Common myeloid progenitor, CD34-positive (primary cell): ENCODE data around the gene RRAS.
"Not testable (repeated sequence)": the region's sequence is repeated elsewhere in the genome, so short reads cannot be mapped to it uniquely, and the experiment has no call there.

Experiments used
- CTCF ChIA-PET: fragments of 350-600 bp; sonication (Branson Sonifier 250); formaldehyde crosslinking; loops from one replicate; lab custom pipeline; 2021; ENCODE audit warnings: antibody characterized with exemption; lab: Charles Lee
- POLR2A ChIA-PET: fragments of 350-600 bp; sonication (Branson Sonifier 250); formaldehyde crosslinking; loops from one replicate; lab custom pipeline; 2021; ENCODE audit warnings: antibody characterized with exemption; lab: Charles Lee
- DNase-seq, 3 donors: peaks; one replicate each; pipeline versions ENCODE4 v3.0.0 to v3.0.0-alpha.2; 2013
- H3K27ac ChIP-seq, 2 experiments: 1 replicate in 1 of 2; 2 replicates in 1 of 2; pipeline ENCODE4 v1.7.0; 2013; ENCODE audit warnings: inconsistent platforms in 2 of 2, low read length in 2 of 2, mild to moderate bottlenecking in 2 of 2, low read depth in 1 of 2, moderate library complexity in 1 of 2; ENCODE audit not compliant: severe bottlenecking in 2 of 2, insufficient read depth in 1 of 2, poor library complexity in 1 of 2
- H3K27me3 ChIP-seq, 5 experiments: replicated peaks in 2 of 5; 1 replicate in 3 of 5; 2 replicates in 2 of 5; pipeline versions ENCODE4 v1.6.1 to v1.7.0; 2013; ENCODE audit warnings: low read length in 4 of 5, mild to moderate bottlenecking in 2 of 5, moderate library complexity in 2 of 5, inconsistent platforms in 1 of 5; ENCODE audit not compliant: insufficient read depth in 5 of 5, control insufficient read depth in 4 of 5
- H3K36me3 ChIP-seq, 4 experiments: 1 replicate in 2 of 4; 2 replicates in 2 of 4; pipeline versions ENCODE4 v1.6.1 to v1.7.0; 2013; ENCODE audit warnings: low read length in 3 of 4, control low read depth in 1 of 4, mild to moderate bottlenecking in 1 of 4; ENCODE audit not compliant: control insufficient read depth in 4 of 4, insufficient read depth in 4 of 4
- H3K4me1 ChIP-seq, 4 experiments: 1 replicate in 3 of 4; 2 replicates in 1 of 4; pipeline versions ENCODE4 v1.6.1 to v1.7.1; 2013; ENCODE audit warnings: low read length in 3 of 4, mild to moderate bottlenecking in 3 of 4, control low read depth in 1 of 4, inconsistent platforms in 1 of 4, moderate library complexity in 1 of 4; ENCODE audit not compliant: control insufficient read depth in 4 of 4, insufficient read depth in 4 of 4; ENCODE audit errors: control extremely low read depth in 1 of 4
- H3K4me3 ChIP-seq, 7 experiments: 1 replicate in 4 of 7; 2 replicates in 3 of 7; pipeline versions ENCODE4 v1.5.1 to v1.7.0; 2013; ENCODE audit warnings: mild to moderate bottlenecking in 7 of 7, low read length in 6 of 7, moderate library complexity in 6 of 7, inconsistent platforms in 2 of 7, low read depth in 2 of 7, control low read depth in 1 of 7; ENCODE audit not compliant: insufficient read depth in 4 of 7, control insufficient read depth in 1 of 7; ENCODE audit errors: extremely low read depth in 1 of 7
- H3K9me3 ChIP-seq, 5 experiments: 1 replicate in 4 of 5; 2 replicates in 1 of 5; pipeline versions ENCODE4 v1.6.1 to v1.7.1; 2013; ENCODE audit warnings: low read length in 4 of 5, mild to moderate bottlenecking in 2 of 5, inconsistent platforms in 1 of 5, low read depth in 1 of 5, moderate library complexity in 1 of 5; ENCODE audit not compliant: control insufficient read depth in 4 of 5, insufficient read depth in 2 of 5; ENCODE audit errors: control extremely low read depth in 1 of 5
- WGBS: methylation state at CpG from one replicate; pipeline ENCODE4 v1.1.5; 2013; ENCODE audit not compliant: insufficient coverage; 5-methylcytosine and 5-hydroxymethylcytosine counted together

Gene RRAS

DNA sequence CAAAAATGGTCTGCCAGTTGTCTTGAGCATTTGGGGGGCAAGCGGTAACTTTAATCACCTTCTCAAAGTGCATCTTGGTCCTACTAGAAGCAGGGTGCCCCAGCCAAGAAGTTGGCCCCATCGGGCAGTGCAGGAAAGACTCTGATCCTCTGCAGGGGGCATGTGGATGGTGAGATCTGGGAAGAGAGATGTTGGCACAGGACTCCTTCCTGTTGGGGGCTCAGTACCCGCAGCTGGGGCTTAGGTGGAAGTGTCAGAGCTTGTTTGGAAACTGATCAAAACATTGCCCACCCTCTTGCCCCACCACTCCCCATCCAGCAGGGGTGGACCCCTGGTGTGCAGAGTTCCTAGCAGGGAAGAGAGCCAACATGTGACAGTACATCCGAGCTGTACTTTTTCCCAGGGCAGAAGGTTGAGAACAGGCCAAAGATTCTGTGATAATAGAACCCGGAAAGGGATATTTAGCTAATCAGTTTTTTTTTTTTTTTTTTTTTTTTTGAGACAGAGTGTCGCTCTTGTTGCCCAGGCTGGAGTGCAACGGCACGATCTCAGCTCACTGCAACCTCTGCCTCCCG is 8.8 kb downstream of the RRAS start:
- DNase-seq, result no peak
- CTCF ChIA-PET, result interaction anchor here (0.6 to 1.2 kb wide), 2 partner anchors 178 to 298 kb away, joined by 3 read pairs; no protein-coding TSS in a partner anchor
- Histone ChIP-seq H3K27me3 (no peaks in the 10 kb centered on the region), H3K4me3 (no peak overlapping the region), H3K9me3 (no peaks in the 10 kb centered on the region), H3K4me1 (peaks cover 0 to 4% (median 0%) of the 10 kb centered on the region in 4 experiments), H3K27ac (no peak overlapping the region), H3K36me3 (peaks cover 0 to 28% (median 11%) of the 10 kb centered on the region in 4 experiments)
- 81% methylated on average over 6 of the region's 9 CpGs for WGBS
- POLR2A ChIA-PET, result interaction anchor here (0.6 kb wide), 1 partner anchor 134 kb away, joined by 3 read pairs; no protein-coding TSS in a partner anchor

DNA sequence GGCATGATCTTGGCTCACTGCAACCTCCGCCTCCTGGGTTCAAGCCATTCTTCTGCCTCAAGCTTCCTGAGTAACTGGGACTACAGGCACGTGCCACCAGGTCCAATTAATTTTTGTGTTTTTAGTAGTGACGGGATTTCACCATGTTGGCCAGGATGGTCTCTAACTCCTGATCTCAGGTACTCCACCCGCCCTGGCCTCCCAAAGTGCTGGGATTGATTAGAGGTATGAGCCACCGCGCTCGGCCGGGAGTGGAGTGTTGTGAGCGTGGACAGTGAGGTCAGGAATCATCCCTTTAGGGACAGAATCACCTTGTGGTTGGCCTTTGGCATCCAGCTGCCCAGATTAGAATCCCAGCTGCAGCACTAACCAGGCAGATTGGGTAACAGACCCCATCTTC is 10.3 kb downstream of the RRAS start:
- POLR2A ChIA-PET, result no interaction called here
- DNase-seq, result no peak
- CTCF ChIA-PET, result no interaction called here
- WGBS, result 98% methylated on average over 8 of the region's 9 CpGs
- Histone ChIP-seq H3K4me3 (no peak overlapping the region), H3K27me3 (no peaks in the 10 kb centered on the region), H3K36me3 (peaks cover 0 to 36% (median 17%) of the 10 kb centered on the region in 4 experiments), H3K4me1 (peaks cover 0 to 4% (median 0%) of the 10 kb centered on the region in 4 experiments), H3K9me3 (no peaks in the 10 kb centered on the region), H3K27ac (no peak overlapping the region)

DNA sequence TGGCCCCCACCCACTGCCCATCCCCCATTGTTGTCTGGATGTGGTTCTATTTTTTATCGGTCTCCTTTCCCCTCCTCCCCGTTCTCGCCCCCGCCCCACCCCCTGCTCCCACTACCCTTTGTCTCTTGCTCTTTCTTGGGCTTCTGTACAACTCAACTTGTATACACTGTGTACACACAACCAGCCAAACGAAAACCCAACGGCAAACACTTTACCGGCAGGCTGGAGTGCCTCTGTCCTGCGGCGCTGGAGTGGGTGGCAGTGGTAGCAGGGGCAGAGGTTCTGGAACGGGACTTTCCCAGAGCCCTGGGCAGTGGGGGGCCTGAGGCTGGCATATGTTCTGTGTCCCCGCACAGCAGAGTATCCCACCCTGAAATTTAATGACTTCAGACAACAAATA is 13.7 kb downstream of the RRAS start:
- no peak overlapping the region for H3K4me3 ChIP-seq
- ChIA-PET POLR2A (no interaction called here), CTCF (no interaction called here)
- 99% methylated on average over 6 of the region's 11 CpGs for WGBS
- H3K27me3 ChIP-seq, result no peaks in the 10 kb centered on the region
- peaks cover 0 to 4% (median 0%) of the 10 kb centered on the region in 4 experiments for H3K4me1 ChIP-seq
- H3K9me3 ChIP-seq, result no peaks in the 10 kb centered on the region
- DNase-seq, result no peak
- peaks cover 0 to 55% (median 28%) of the 10 kb centered on the region in 4 experiments for H3K36me3 ChIP-seq
- H3K27ac ChIP-seq, result peak overlapping the region in 1 of 2 experiments; percentile 43

DNA sequence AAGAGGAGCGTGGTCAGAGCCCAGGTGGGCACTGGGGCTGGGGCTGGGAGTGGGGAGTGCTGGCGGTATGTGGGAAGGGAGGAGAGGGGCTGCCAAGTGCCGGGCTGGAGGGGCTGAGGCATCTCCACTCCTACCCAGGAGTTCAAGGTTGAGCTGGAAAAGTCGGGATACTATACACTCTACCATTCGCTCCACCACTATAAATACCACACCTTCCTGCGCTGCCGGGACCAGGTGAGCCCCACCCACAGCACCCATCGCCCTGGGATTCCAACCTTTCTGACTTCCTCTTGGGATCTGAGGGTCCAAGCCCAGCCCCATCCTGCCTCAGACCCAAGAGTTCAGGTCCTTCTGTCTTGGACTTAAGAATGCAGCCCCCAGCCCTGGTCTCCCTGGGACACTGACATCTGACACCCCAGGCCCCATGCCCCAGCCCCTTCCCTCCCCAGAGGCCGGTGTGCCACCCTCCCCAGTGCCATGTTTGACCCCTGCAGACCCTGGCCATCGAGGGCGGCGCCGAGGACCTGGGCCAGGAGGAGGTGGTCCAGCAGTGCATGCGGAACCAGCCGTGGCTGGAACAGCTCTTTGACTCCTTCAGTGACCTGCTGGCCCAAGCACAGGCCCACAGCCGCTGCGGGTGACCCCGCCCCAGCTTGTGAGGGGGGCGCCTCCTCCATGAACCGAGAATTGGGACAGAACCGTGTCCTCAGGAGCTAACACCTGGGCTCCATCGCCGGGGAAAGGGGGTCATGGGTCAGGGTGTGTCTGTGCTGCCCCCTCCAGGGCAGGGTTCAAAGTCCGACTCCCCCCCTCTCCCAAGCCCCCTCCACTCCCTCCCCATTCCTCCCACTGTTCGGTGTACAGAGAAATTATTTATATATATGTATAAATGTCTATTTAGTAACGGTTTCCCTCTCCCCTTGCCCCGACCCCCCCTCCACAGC is 14.7 kb downstream of the RRAS start:
- POLR2A ChIA-PET, result no interaction called here
- Histone ChIP-seq H3K4me1 (no peaks in the 10 kb centered on the region), H3K4me3 (no peak overlapping the region), H3K27me3 (no peaks in the 10 kb centered on the region), H3K9me3 (no peaks in the 10 kb centered on the region), H3K27ac (no peak overlapping the region), H3K36me3 (peaks cover 0 to 60% (median 29%) of the 10 kb centered on the region in 4 experiments)
- DNase-seq, result no peak
- CTCF ChIA-PET, result interaction anchor here (0.6 to 1.0 kb wide), 2 partner anchors 14 to 21 kb away, joined by 3 to 4 read pairs; no protein-coding TSS in a partner anchor
- WGBS, result 95% methylated on average over 18 of the region's 27 CpGs

DNA sequence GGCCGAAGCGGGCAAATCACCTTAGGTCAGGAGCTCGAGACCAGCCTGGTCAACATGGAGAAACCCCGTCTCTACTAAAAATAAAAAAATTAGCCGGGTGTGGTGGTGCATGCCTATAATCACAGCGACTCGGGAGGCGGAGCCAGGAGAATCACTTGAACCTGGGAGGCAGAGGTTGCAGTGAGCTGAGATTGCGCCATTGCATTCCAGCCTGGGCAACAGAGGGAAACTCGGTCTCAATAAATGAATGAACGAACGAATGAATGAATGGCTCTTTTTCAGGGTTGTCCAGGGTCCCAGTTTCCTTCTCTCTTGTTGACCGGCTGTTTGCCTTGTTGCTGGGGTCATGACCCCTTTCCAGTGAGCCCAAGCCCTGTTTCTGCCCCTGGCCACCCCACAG is 22.1 kb downstream of the RRAS start:
- WGBS, result 98% methylated on average over 13 of the region's 13 CpGs
- Histone ChIP-seq H3K36me3 (peaks cover 8 to 79% (median 54%) of the 10 kb centered on the region in 4 experiments), H3K9me3 (peaks cover 0 to 11% (median 4%) of the 10 kb centered on the region in 5 experiments)
- H3K4me3 ChIP-seq, H3K27me3 ChIP-seq, H3K27ac ChIP-seq, DNase-seq, H3K4me1 ChIP-seq: not testable (repeated sequence)
- POLR2A ChIA-PET, result interaction anchor here (0.7 kb wide), 1 partner anchor 135 kb away, joined by 3 read pairs; no protein-coding TSS in a partner anchor
- CTCF ChIA-PET, result interaction anchor here (0.8 kb wide), 1 partner anchor 114 kb away, joined by 3 read pairs; no protein-coding TSS in a partner anchor

DNA sequence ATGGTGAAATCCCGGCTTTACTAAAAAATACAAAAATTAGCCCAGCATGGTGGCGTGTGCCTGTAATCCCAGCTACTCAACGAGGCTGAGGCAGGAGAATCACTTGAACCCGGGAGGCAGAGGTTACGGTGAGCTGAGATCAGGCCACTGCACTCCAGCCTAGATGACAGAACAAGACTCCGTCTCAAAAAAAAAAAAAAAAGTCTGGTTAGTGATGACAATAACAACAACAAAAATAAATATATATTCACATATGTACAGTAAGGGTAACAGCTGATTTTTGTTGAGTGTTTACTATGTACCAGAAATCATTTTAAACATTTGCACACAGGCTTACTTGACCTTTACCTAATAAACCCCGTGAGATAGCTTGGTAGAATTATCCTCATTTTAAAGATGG is 23.0 kb downstream of the RRAS start:
- POLR2A ChIA-PET, result no interaction called here
- Histone ChIP-seq H3K9me3 (peaks cover 0 to 11% (median 4%) of the 10 kb centered on the region in 5 experiments), H3K27ac (no peak overlapping the region), H3K4me3 (no peak overlapping the region), H3K27me3 (no peaks in the 10 kb centered on the region), H3K36me3 (peaks cover 8 to 74% (median 58%) of the 10 kb centered on the region in 4 experiments), H3K4me1 (no peaks in the 10 kb centered on the region)
- no peak for DNase-seq
- CTCF ChIA-PET, result interaction anchor here (0.6 to 1.0 kb wide), 2 partner anchors 24 to 62 kb away, joined by 3 read pairs; no protein-coding TSS in a partner anchor
- WGBS, result 90% methylated on average over 4 of the region's 7 CpGs
